Neuronal stem cell (in vitro differentiated cells): ENCODE measurements around the gene APOB.

Experiments used
- DNase-seq: peaks from one replicate; pipeline ENCODE4 v3.0.0-alpha.2; 2013; ENCODE audit warnings: low spot score
- H2AFZ ChIP-seq: one replicate; pipeline ENCODE4 v1.6.1; 2013; ENCODE audit warnings: mild to moderate bottlenecking, low read length, inconsistent platforms
- H2AK5ac ChIP-seq: 2 replicates; pipeline ENCODE4 v1.6.1; 2013; ENCODE audit warnings: low read depth, mild to moderate bottlenecking, inconsistent platforms, low read length, moderate library complexity, mixed read lengths
- H2BK120ac ChIP-seq: 2 replicates; pipeline ENCODE4 v1.6.1; 2013; ENCODE audit warnings: low read depth, mild to moderate bottlenecking, inconsistent platforms, low read length, moderate library complexity, mixed read lengths
- H2BK12ac ChIP-seq: one replicate; pipeline ENCODE4 v1.6.1; 2013; ENCODE audit warnings: low read length, inconsistent platforms
- H2BK15ac ChIP-seq: 2 replicates; pipeline ENCODE4 v1.6.1; 2013; ENCODE audit warnings: mild to moderate bottlenecking, low read length, inconsistent platforms, mixed read lengths
- H2BK5ac ChIP-seq: one replicate; pipeline ENCODE4 v1.6.1; 2013; ENCODE audit warnings: inconsistent platforms, mild to moderate bottlenecking, low read length, moderate library complexity
- H3K14ac ChIP-seq: one replicate; pipeline ENCODE4 v1.6.1; 2013; ENCODE audit warnings: low read length, inconsistent platforms
- H3K18ac ChIP-seq: 2 replicates; pipeline ENCODE4 v1.6.1; 2013; ENCODE audit warnings: low read length, inconsistent platforms
- H3K23ac ChIP-seq: 2 replicates; pipeline ENCODE4 v1.6.1; 2013; ENCODE audit warnings: low read depth, mild to moderate bottlenecking, mixed read lengths, low read length, inconsistent platforms; ENCODE audit not compliant: poor library complexity
- H3K27ac ChIP-seq: replicated peaks from 3 replicates; pipeline ENCODE4 v1.5.1; 2013; ENCODE audit warnings: low read length, inconsistent platforms
- H3K27me3 ChIP-seq, 3 experiments: 2 replicates each; pipeline ENCODE4 v1.6.1; 2013; ENCODE audit warnings: low read length in 3 of 3, mild to moderate bottlenecking in 2 of 3, inconsistent platforms in 1 of 3, low read depth in 1 of 3, mixed read lengths in 1 of 3, moderate library complexity in 1 of 3; ENCODE audit not compliant: control insufficient read depth in 3 of 3, insufficient read depth in 3 of 3
- H3K36me3 ChIP-seq, 2 donors: replicated peaks in 1 of 2; 2 replicates each; pipeline ENCODE4 v1.6.1; 2013; ENCODE audit warnings: low read length in 2 of 2; ENCODE audit not compliant: control insufficient read depth in 2 of 2, insufficient read depth in 2 of 2
- H3K4ac ChIP-seq: 2 replicates; pipeline ENCODE4 v1.6.1; 2013; ENCODE audit warnings: inconsistent platforms, mild to moderate bottlenecking, low read length, moderate library complexity
- H3K4me1 ChIP-seq, 2 donors: 1 replicate in 1 of 2; 2 replicates in 1 of 2; pipeline ENCODE4 v1.6.1; 2013; ENCODE audit warnings: low read length in 2 of 2, low read depth in 1 of 2; ENCODE audit not compliant: control insufficient read depth in 2 of 2, insufficient read depth in 1 of 2
- H3K4me2 ChIP-seq: one replicate; pipeline ENCODE4 v1.6.1; 2013; ENCODE audit warnings: mild to moderate bottlenecking, low read length, inconsistent platforms; ENCODE audit not compliant: insufficient read depth, poor library complexity, severe bottlenecking
- H3K4me3 ChIP-seq, 2 donors: 2 replicates each; pipeline ENCODE4 v1.5.1; 2013; ENCODE audit warnings: low read length in 2 of 2, mild to moderate bottlenecking in 2 of 2, inconsistent platforms in 1 of 2, moderate library complexity in 1 of 2
- H3K79me1 ChIP-seq: one replicate; pipeline ENCODE4 v1.6.1; 2013; ENCODE audit warnings: low read depth, mild to moderate bottlenecking, inconsistent platforms, low read length, moderate library complexity
- H3K9ac ChIP-seq: one replicate; pipeline ENCODE4 v1.6.1; 2013; ENCODE audit warnings: mild to moderate bottlenecking, low read depth, low read length, inconsistent platforms; ENCODE audit not compliant: poor library complexity
- H3K9me3 ChIP-seq, 2 donors: replicated peaks in 1 of 2; 2 replicates each; pipeline versions ENCODE3 to v1.6.1; 2013; ENCODE audit warnings: low read length in 2 of 2, mild to moderate bottlenecking in 2 of 2, inconsistent platforms in 1 of 2, low read depth in 1 of 2, mixed read lengths in 1 of 2, moderate library complexity in 1 of 2; ENCODE audit not compliant: control insufficient read depth in 2 of 2, insufficient read depth in 1 of 2
- H4K8ac ChIP-seq: one replicate; pipeline ENCODE4 v1.6.1; 2013; ENCODE audit warnings: low read depth, mild to moderate bottlenecking, inconsistent platforms, low read length, moderate library complexity
- H4K91ac ChIP-seq: one replicate; pipeline ENCODE4 v1.6.1; 2013; ENCODE audit warnings: low read length, low read depth, mild to moderate bottlenecking, inconsistent platforms; ENCODE audit not compliant: poor library complexity
- WGBS, 2 donors: extraction: QIAGEN DNeasy Blood & Tissue Kit; methylation state at CpG; one replicate each; pipeline ENCODE4 v1.1.7; 2013; ENCODE audit warnings: missing lambda C conversion rate in 2 of 2, mixed read lengths in 1 of 2; ENCODE audit not compliant: insufficient read length in 2 of 2, insufficient replicate concordance in 1 of 2; ENCODE audit errors: extremely low coverage in 2 of 2; 5-methylcytosine and 5-hydroxymethylcytosine counted together

APOB gene

GRCh38 chr2:21050164-21050563 lies 6.3 kb upstream of the APOB start:
- Histone ChIP-seq H4K8ac (no peak overlapping the region), H3K27ac (no peak overlapping the region), H3K27me3 (peaks cover 0 to 11% (median 4%) of the 10 kb centered on the region in 3 experiments), H3K4ac (no peak overlapping the region), H3K18ac (no peak overlapping the region), H2BK12ac (no peak overlapping the region), H2BK15ac (no peak overlapping the region), H2BK5ac (no peak overlapping the region), H3K14ac (no peak overlapping the region), H3K9me3 (no peaks in the 10 kb centered on the region), H3K79me1 (no peaks in the 10 kb centered on the region), H3K4me1 (no peaks in the 10 kb centered on the region), H4K91ac (no peak overlapping the region), H2AK5ac (no peak overlapping the region), H3K4me3 (no peak overlapping the region), H3K4me2 (no peak overlapping the region), H3K23ac (no peak overlapping the region), H3K36me3 (no peaks in the 10 kb centered on the region), H2AFZ (no peak overlapping the region), H2BK120ac (no peak overlapping the region), H3K9ac (no peak overlapping the region)
- DNase-seq = no peak

GRCh38 chr2:21047141-21048009 lies 3.5 kb upstream of the APOB start:
- no peak overlapping the region for H2BK5ac ChIP-seq
- H2AFZ ChIP-seq = no peak overlapping the region
- no peaks in the 10 kb centered on the region for H3K79me1 ChIP-seq
- WGBS, 2 donors = no CpG with 5 or more reads among the region's 8 CpGs
- H2AK5ac ChIP-seq = no peak overlapping the region
- no peak for DNase-seq
- no peak overlapping the region for H4K8ac ChIP-seq
- H3K27me3 ChIP-seq = peaks cover 0 to 32% (median 13%) of the 10 kb centered on the region in 3 experiments
- H3K4ac ChIP-seq = no peak overlapping the region
- H3K9ac ChIP-seq = no peak overlapping the region
- no peak overlapping the region for H3K27ac ChIP-seq
- no peak overlapping the region for H2BK12ac ChIP-seq
- H3K23ac ChIP-seq = no peak overlapping the region
- no peak overlapping the region for H2BK120ac ChIP-seq
- no peak overlapping the region for H3K14ac ChIP-seq
- H3K36me3 ChIP-seq = no peaks in the 10 kb centered on the region
- no peak overlapping the region for H3K18ac ChIP-seq
- H4K91ac ChIP-seq = no peak overlapping the region
- no peaks in the 10 kb centered on the region for H3K9me3 ChIP-seq
- no peak overlapping the region for H2BK15ac ChIP-seq
- peaks cover 0 to 3% of the 10 kb centered on the region in 2 donors for H3K4me1 ChIP-seq
- H3K4me2 ChIP-seq = no peak overlapping the region
- H3K4me3 ChIP-seq = no peak overlapping the region

GRCh38 chr2:21046506-21046905 lies 2.6 kb upstream of the APOB start:
- Histone ChIP-seq H3K23ac (no peak overlapping the region), H3K4me2 (no peak overlapping the region), H3K9ac (no peak overlapping the region), H4K91ac (no peak overlapping the region), H3K14ac (no peak overlapping the region), H3K18ac (no peak overlapping the region), H2AK5ac (no peak overlapping the region), H2BK12ac (no peak overlapping the region), H3K4ac (no peak overlapping the region), H2BK120ac (no peak overlapping the region), H3K27me3 (peaks cover 0 to 32% (median 13%) of the 10 kb centered on the region in 3 experiments), H3K4me1 (peaks cover 0 to 3% of the 10 kb centered on the region in 2 donors), H3K4me3 (no peak overlapping the region), H2AFZ (no peak overlapping the region), H3K36me3 (no peaks in the 10 kb centered on the region), H4K8ac (no peak overlapping the region), H3K9me3 (no peaks in the 10 kb centered on the region), H3K79me1 (no peaks in the 10 kb centered on the region), H2BK5ac (no peak overlapping the region), H2BK15ac (no peak overlapping the region), H3K27ac (no peak overlapping the region)
- DNase-seq = no peak
- no CpG with 5 or more reads among the region's 2 CpGs for WGBS, 2 donors

- Histone ChIP-seq H3K9me3 (no peaks in the 10 kb centered on the region), H3K79me1 (no peaks in the 10 kb centered on the region), H3K4me1 (peaks cover 0 to 3% of the 10 kb centered on the region in 2 donors), H4K91ac (no peak overlapping the region), H3K18ac (no peak overlapping the region), H2BK5ac (no peak overlapping the region), H2BK120ac (no peak overlapping the region), H3K36me3 (no peaks in the 10 kb centered on the region), H3K4me3 (no peak overlapping the region), H2BK15ac (no peak overlapping the region), H3K27me3 (peaks cover 0 to 36% (median 13%) of the 10 kb centered on the region in 3 experiments), H3K27ac (no peak overlapping the region), H2AK5ac (no peak overlapping the region), H4K8ac (no peak overlapping the region), H2AFZ (no peak overlapping the region), H3K14ac (peak overlapping the region; percentile 12), H3K23ac (no peak overlapping the region), H2BK12ac (no peak overlapping the region), H3K9ac (no peak overlapping the region), H3K4me2 (no peak overlapping the region), H3K4ac (no peak overlapping the region)
- no peak for DNase-seq
- WGBS, 2 donors = no CpG with 5 or more reads among the region's 20 CpGs
Observed at GRCh38 chr2:21044694-21045371, 960 bp upstream of the APOB start.
